ENCODE results near the gene ENO2.
A peak's percentile ranks its signal among the peaks of the same experiment; 100 is the strongest.

DNA sequence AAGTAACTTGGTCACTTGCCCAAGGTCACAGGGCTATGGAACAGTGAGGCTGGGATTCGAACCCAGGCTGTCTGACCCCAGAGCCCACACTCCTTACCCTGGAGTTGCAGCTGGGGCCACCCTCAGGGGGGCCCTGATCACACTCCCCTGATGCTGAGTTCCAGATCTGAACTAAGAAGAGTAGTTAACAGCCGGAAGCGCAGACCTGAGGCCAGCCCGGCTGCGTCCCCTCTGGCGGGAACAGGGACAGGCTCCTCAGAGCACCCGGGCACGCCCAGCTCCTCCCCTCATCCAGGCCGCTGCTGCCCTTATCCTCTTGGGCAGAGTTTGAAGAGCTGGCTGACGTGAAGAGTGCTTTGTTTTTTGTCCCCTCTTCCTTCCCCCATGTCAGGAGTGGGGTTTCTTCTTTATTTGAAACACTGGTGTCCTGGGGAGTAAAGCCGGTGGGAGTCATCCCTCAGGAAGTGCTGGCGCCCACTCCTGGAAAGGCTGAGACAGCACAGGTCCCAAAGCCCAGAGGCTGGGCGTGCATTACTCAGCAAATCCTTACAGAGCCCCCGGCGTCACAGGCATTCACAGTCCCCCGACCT is 47.4 kb downstream of the ENO2 start:
- TF ChIP-seq EP300 (IDR thresholded peaks at IDR 0.05) (no peak), POLR2A (IDR thresholded peaks at IDR 0.05; ENCODE audit: low read depth) (no peak), CTCF (IDR thresholded peaks at IDR 0.05) (peak in 2 of 3 experiments; percentile 23 to 52)
